Measurements from ENCODE around the gene HLA-F. TPM values are rescaled to one million over a fixed set of nuclear protein-coding genes. Genes with fewer than 3 reads are reported as not detected.
A peak's percentile ranks its signal among the peaks of the same experiment; 100 is the strongest.

HLA-F gene
- total and polyA plus RNA-seq, 5 donors = 26.8 to 50.5 (median 46.7) TPM

DNA sequence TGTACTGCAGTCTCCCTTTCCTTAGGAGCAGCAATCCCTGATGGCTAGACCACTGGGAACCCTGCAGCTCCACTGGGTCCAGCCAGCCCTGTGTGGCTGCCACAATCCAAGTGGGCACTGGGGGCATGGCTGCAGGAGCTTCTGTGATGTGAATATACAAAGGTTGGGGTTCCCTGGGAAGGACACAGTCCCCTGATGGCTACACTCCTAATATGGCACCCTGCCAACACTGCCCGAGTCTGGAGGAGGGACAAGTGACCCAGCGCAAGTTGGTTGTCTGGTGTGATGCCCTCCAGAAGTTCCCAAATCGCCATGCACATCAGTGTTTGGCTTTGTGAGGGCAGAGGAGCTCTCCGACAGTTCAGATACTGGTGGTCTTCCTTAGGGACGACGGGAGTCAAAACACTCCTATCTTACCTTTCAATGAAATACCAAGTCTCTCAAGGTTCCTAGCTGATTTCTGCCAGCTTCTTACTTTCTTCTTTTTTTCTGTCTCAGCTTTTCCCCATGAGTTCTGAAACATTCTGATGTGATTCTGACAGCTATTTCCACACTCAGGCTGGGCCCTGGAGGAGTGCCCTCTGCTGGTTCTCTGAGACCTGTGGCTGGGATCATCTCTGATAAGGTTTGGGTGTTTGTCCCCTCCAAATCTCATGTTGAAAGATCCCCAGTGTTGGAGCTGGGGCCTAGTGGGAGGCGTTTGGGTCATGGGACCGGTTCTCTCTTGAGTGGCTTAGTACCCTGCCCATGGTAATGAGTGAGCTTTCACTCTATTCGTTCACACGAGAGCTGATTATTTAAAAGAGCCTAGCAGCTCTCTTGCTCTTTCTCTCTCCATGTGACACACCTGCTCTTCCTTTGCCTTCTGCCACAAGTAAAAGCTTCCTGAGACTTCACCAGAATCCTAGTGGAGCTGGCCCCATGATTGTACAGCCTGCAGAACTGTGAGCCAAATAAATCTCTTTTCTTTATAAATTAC lies 26.8 kb upstream of the HLA-F start:
- 59% methylated on average over 10 of the region's 10 CpGs for WGBS
- Histone ChIP-seq H3K27ac (ENCODE audit: low read length) (no peak overlapping the region), H3K9me3 (ENCODE audit: control insufficient read depth, low read length) (no peaks in the 10 kb centered on the region), H3K27me3 (ENCODE audit: control insufficient read depth, insufficient read depth) (no peaks in the 10 kb centered on the region), H3K4me3 (ENCODE audit: low read length) (no peak overlapping the region), H3K4me1 (ENCODE audit: control insufficient read depth, insufficient read depth, low read length) (no peaks in the 10 kb centered on the region)
- intact Hi-C loops (cut with DNase I) = loop anchor here in 1 of 4 donors (2.0 kb wide), 1 partner anchor 48 kb away; no protein-coding TSS in a partner anchor
- ATAC-seq (peak in 1 of 2 donors; percentile 50), DNase-seq (no peak)

DNA sequence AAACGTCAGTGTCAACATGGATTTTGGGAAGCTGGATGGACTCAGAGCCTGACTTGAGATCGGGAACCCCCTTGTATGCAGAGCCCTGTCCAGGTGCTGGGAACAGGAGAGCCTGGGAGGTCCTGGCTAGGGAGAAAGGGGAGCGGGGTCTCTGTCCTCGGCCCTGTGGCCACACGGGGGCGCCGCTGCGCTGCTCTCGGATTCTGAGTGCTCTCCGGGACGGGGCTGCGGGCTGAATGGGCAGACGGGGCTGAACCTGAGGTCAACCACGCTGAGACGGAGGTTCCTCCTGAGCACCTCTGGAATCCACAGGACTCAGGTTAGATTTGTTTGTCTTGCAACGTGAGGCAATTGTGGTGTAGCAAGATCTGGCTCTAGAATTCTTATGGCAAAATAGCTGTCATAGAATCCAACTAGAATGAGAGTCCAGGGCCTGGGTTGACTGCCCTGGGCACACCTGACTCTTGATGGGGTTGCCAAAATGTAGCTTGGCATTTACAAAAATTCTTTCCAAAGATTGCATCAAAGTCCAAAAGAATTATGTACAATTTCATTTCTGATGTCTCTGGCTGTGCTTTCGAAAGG lies 20.6 kb upstream of the HLA-F start:
- DNase-seq = peak; percentile 36 to 91 (median 84)
- no peak overlapping the region for H3K4me3 ChIP-seq (ENCODE audit: low read length)
- peak; percentile 63 to 76 for ATAC-seq
- intact Hi-C loops (cut with DNase I) = no loop called here
- no peaks in the 10 kb centered on the region for H3K4me1 ChIP-seq (ENCODE audit: control insufficient read depth, insufficient read depth, low read length)
- no peaks in the 10 kb centered on the region for H3K9me3 ChIP-seq (ENCODE audit: control insufficient read depth, low read length)
- H3K27me3 ChIP-seq (ENCODE audit: control insufficient read depth, insufficient read depth) = no peaks in the 10 kb centered on the region
- 26% methylated on average over 17 of the region's 17 CpGs for WGBS
- no peak overlapping the region for H3K27ac ChIP-seq (ENCODE audit: low read length)

DNA sequence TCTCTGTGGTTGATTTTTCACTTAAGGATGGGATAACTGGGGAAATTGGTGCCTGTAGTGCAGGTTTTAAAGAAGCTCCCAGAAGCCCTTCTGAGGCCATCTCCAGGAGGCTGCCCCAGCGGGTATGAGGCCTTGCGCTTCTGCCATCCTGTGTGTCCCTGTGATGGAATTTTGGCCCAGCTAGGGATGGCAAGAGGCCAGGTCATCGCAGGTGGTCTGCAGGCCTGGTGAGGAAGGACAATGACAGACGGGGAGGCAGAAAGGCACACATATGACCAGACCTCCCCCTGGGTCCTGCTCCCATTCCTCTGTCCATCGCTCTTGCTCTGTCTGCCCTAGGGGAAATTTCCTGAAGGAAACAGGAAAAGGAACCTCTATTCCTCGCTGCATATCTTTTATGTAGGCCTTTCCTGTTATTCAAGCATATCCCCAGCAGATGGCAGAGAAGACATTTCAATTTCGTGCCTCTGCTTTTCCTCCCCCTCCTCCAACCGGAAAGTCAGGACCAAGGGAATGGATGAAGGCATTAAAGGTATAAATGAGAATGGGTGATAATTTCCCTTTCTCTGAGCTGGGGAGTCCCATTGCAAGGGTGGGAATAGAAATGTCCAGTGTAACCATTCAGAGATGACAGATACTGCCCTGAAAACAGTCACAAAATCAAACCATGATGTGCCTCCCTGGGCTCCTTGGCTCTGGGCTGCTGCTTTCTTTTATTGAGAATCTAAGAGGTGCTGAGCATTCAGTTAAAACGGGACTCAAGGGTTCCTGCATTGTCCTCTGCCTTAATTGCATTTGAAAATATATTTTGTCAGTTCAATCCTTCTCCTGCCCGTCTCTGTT lies 17.6 kb upstream of the HLA-F start:
- intact Hi-C loops (cut with DNase I) = loop anchor here (2.0 to 5.0 kb wide), 4 partner anchors 47 to 129 kb away; no protein-coding TSS in a partner anchor
- Histone ChIP-seq H3K9me3 (ENCODE audit: control insufficient read depth, low read length) (no peaks in the 10 kb centered on the region), H3K27ac (ENCODE audit: low read length) (no peak overlapping the region), H3K4me1 (ENCODE audit: control insufficient read depth, insufficient read depth, low read length) (no peaks in the 10 kb centered on the region), H3K4me3 (ENCODE audit: low read length) (no peak overlapping the region), H3K27me3 (ENCODE audit: control insufficient read depth, insufficient read depth) (no peaks in the 10 kb centered on the region)
- ATAC-seq = peak; percentile 51 to 57
- 32% methylated on average over 10 of the region's 10 CpGs for WGBS
- peak in 1 of 3 donors; percentile 57 for DNase-seq

DNA sequence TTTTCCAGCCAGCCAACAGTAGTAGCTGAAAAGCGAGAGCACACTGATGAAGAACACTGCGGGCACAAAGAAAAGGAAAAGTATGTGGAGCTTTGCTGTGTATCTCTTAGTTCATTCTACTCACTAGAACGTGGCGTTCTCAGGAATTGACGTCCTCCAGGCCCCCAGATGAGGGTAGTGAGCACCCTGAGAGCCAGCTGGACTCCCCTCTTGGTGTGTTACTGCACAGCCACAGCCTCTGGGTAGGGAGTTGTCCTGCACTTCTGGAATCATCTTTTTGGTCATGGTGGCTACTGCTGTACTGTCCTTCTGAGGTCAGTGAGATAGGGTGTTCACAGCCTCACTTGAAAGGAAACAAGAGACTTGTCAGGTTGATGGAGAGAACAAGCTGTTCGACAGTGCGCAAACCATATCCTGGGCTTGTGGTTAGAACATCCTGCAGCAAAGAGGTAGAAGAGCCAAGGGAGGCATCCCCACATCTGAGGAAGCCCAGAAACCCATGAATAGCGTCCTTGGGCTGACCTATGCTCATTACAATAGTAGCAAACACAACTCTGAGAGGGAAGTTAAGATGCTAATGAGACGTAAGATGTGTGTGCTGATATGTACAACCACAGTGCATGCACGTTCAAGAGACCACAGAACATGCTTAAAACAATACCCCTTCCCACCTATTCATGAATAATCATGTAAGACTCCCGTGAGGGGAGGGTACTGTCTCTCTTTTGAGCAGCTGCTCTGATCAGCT lies 14.6 kb upstream of the HLA-F start:
- Histone ChIP-seq H3K9me3 (ENCODE audit: control insufficient read depth, low read length) (no peaks in the 10 kb centered on the region), H3K27me3 (ENCODE audit: control insufficient read depth, insufficient read depth) (no peaks in the 10 kb centered on the region), H3K4me3 (ENCODE audit: low read length) (no peak overlapping the region), H3K27ac (ENCODE audit: low read length) (no peak overlapping the region), H3K4me1 (ENCODE audit: control insufficient read depth, insufficient read depth, low read length) (no peaks in the 10 kb centered on the region)
- ATAC-seq (no peak), DNase-seq (no peak)
- intact Hi-C loops (cut with DNase I) = loop anchor here in 3 of 4 donors (5.0 kb wide), 2 partner anchors 44 to 124 kb away; no protein-coding TSS in a partner anchor
- 63% methylated on average over 11 of the region's 11 CpGs for WGBS

DNA sequence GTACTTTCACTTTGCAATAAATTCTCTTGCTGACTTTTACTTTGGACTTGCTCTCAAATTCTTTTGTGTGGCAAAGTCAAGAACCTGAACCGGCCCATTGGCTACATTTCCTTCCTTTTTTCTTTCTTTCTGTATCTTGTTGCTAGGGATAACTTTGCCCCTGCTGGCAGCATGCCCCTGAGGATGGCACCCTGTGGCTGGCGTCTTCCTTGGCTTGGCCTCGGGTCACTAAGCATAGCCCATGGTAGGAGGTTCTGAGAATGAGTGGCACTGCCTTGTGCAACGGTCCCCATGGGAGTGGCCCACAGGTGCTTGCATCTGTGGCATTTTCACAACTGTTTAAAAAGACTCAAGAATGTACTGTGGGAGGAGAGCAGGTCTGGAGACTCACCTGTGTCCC lies 14.0 kb upstream of the HLA-F start:
- intact Hi-C loops (cut with DNase I) = loop anchor here in 3 of 4 donors (5.0 kb wide), 2 partner anchors 43 to 123 kb away; no protein-coding TSS in a partner anchor
- no peak for ATAC-seq

DNA sequence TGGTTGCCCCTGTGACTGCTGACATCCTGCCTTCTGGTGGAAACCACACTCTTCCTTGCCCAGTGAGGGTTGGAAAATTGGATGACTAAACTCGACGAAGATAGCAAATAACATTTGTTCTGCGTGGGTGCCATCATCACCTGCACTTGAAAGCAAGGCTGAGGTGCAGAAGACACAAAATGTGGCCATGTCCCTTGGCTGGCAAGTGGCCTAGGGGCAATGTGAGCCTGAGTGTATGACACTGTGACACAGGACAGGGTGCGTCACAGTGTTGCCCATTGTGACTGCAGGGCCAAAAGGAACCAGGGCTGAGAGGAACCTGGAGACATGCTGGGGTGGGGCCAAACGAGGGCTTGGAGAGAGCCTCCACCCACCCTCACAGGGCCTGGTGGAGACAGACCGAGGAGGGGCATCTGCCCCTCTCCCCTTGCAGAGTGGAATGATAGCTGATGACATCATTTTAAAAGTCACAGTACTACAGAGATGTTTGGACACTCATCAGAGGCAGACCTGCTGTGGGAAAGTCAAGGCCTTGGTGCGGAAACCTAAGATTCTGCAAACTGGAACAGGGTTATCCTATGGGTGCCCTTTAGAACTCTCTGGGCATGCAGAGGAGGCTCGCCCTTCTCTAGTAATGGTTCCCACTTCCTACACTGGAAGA lies 12.8 kb upstream of the HLA-F start:
- 79% methylated on average over 8 of the region's 8 CpGs for WGBS
- intact Hi-C loops (cut with DNase I) = no loop called here
- H3K4me3 ChIP-seq (ENCODE audit: low read length) = no peak overlapping the region
- no peak overlapping the region for H3K27ac ChIP-seq (ENCODE audit: low read length)
- ATAC-seq (no peak), DNase-seq (no peak)
- no peaks in the 10 kb centered on the region for H3K4me1 ChIP-seq (ENCODE audit: control insufficient read depth, insufficient read depth, low read length)
- no peaks in the 10 kb centered on the region for H3K9me3 ChIP-seq (ENCODE audit: control insufficient read depth, low read length)
- no peaks in the 10 kb centered on the region for H3K27me3 ChIP-seq (ENCODE audit: control insufficient read depth, insufficient read depth)

More for the DNA sequence above, 14.0 kb upstream of the HLA-F start:
- Histone ChIP-seq H3K27ac (ENCODE audit: low read length) (no peak overlapping the region), H3K4me3 (ENCODE audit: low read length) (no peak overlapping the region), H3K9me3 (ENCODE audit: control insufficient read depth, low read length) (no peaks in the 10 kb centered on the region), H3K4me1 (ENCODE audit: control insufficient read depth, insufficient read depth, low read length) (no peaks in the 10 kb centered on the region), H3K27me3 (ENCODE audit: control insufficient read depth, insufficient read depth) (no peaks in the 10 kb centered on the region)
- WGBS = 51% methylated on average over 4 of the region's 4 CpGs
- no peak for DNase-seq

DNA sequence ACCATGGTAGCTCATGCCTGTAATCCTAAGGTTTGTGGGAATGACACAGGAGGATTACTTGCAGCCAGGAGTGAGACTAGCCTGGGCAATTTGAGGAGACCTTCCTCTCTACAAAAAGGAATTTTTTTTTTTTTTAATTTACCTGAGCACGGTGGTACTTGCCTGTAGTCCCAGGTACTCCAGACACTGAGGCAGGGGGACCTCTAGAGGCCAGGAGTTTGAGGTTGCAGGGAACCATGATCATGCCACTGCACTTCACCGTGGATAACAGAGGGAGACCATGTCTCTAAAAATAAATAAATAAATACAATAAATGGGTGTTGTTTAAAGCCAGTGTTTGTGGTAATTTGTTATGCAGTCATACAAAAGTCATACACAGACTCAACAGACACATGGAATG lies 2.4 kb upstream of the HLA-F start:
- Histone ChIP-seq H3K27ac (ENCODE audit: low read length) (no peak overlapping the region), H3K9me3 (ENCODE audit: control insufficient read depth, low read length) (no peaks in the 10 kb centered on the region), H3K4me3 (ENCODE audit: low read length) (no peak overlapping the region), H3K27me3 (ENCODE audit: control insufficient read depth, insufficient read depth) (no peaks in the 10 kb centered on the region), H3K4me1 (ENCODE audit: control insufficient read depth, insufficient read depth, low read length) (no peaks in the 10 kb centered on the region)
- DNase-seq (no peak), ATAC-seq (no peak)
- intact Hi-C loops (cut with DNase I) = no loop called here
- 36% methylated on average over 2 of the region's 2 CpGs for WGBS

DNA sequence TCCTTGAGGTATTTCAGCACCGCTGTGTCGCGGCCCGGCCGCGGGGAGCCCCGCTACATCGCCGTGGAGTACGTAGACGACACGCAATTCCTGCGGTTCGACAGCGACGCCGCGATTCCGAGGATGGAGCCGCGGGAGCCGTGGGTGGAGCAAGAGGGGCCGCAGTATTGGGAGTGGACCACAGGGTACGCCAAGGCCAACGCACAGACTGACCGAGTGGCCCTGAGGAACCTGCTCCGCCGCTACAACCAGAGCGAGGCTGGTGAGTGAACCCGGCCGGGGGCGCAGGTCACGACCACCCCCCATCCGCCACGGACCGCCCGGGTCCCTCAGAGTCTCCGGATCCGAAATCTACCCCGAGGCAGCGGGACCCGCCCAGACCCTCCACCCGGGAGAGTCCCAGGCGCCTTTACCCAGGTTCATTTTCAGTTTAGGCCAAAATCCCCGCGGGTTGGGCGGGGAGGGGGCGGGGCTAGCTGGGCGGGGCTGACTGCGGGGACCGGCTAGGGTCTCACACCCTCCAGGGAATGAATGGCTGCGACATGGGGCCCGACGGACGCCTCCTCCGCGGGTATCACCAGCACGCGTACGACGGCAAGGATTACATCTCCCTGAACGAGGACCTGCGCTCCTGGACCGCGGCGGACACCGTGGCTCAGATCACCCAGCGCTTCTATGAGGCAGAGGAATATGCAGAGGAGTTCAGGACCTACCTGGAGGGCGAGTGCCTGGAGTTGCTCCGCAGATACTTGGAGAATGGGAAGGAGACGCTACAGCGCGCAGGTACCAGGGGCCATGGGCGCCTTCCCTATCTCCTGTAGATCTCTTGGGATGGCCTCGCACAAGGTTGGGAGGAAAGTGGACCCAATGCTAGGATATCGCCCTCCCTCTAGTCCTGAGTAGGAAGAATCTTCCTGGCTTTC lies 693 bp downstream of the HLA-F start:
- peak overlapping the region; percentile 78 for H3K4me3 ChIP-seq (ENCODE audit: low read length)
- no peaks in the 10 kb centered on the region for H3K27me3 ChIP-seq (ENCODE audit: control insufficient read depth, insufficient read depth)
- peak; percentile 52 to 85 (median 84) for DNase-seq
- WGBS = 5% methylated on average over 76 of the region's 76 CpGs
- intact Hi-C loops (cut with DNase I) = no loop called here
- peak overlapping the region; percentile 81 for H3K27ac ChIP-seq (ENCODE audit: low read length)
- peak; percentile 76 to 84 for ATAC-seq
- no peaks in the 10 kb centered on the region for H3K9me3 ChIP-seq (ENCODE audit: control insufficient read depth, low read length)
- H3K4me1 ChIP-seq (ENCODE audit: control insufficient read depth, insufficient read depth, low read length) = peaks cover 2% of the 10 kb centered on the region
